ENCODE measurements around the gene BMP6. TPM values are rescaled to one million over a fixed set of nuclear protein-coding genes. Genes with fewer than 3 reads are reported as not detected.

The BMP6 gene
- total RNA-seq, 1 donor from 2014 or later: 1.3 TPM

GRCh38 chr6:7851780-7852179, 125.9 kb downstream of the BMP6 start:
- no peak for DNase-seq (ENCODE audit: low read depth)
- TF ChIP-seq CTCF (conservative IDR thresholded peaks at IDR 0.05; ENCODE audit: low read depth, low read length): no peak
- H3K4me3 ChIP-seq (ENCODE audit: low read depth, low read length): no peak overlapping the region

- no peak overlapping the region for H3K4me3 ChIP-seq (ENCODE audit: low read depth, low read length)
- no peak for DNase-seq (ENCODE audit: low read depth)
- no peak for TF ChIP-seq CTCF (conservative IDR thresholded peaks at IDR 0.05; ENCODE audit: low read depth, low read length)
Observed at GRCh38 chr6:7859591-7859990, 133.7 kb downstream of the BMP6 start.

GRCh38 chr6:7865781-7866180, 139.9 kb downstream of the BMP6 start:
- H3K4me3 ChIP-seq (ENCODE audit: low read depth, low read length): no peak overlapping the region
- TF ChIP-seq CTCF (conservative IDR thresholded peaks at IDR 0.05; ENCODE audit: low read depth, low read length): no peak
- no peak for DNase-seq (ENCODE audit: low read depth)

DNA sequence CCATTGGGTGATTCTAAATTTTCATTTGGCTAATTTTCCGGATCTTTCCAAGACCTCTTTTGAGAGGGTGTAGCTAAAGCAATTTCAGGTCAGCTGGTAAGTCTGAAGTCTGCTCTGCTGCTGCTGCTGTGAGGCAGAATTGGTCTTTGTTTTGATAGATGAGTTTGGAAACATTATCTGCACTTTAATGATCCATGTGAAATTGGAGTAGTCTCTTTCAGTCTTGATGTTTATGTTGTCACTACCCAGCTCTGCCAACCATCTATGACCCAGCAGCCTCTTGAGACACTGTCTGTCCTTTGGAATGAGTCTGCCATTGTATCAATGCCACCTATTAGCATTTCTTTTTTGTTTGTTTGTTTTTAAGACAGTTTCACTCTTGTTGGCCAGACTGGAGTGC, 140.6 kb downstream of the BMP6 start:
- no peak overlapping the region for H3K4me3 ChIP-seq (ENCODE audit: low read depth, low read length)
- no peak for TF ChIP-seq CTCF (conservative IDR thresholded peaks at IDR 0.05; ENCODE audit: low read depth, low read length)
- DNase-seq (ENCODE audit: low read depth): no peak

GRCh38 chr6:7868926-7869325, 143.0 kb downstream of the BMP6 start:
- H3K4me3 ChIP-seq (ENCODE audit: low read depth, low read length): no peak overlapping the region
- no peak for DNase-seq (ENCODE audit: low read depth)
- TF ChIP-seq CTCF (conservative IDR thresholded peaks at IDR 0.05; ENCODE audit: low read depth, low read length): no peak

- no peak for TF ChIP-seq CTCF (conservative IDR thresholded peaks at IDR 0.05; ENCODE audit: low read depth, low read length)
- no peak overlapping the region for H3K4me3 ChIP-seq (ENCODE audit: low read depth, low read length)
- no peak for DNase-seq (ENCODE audit: low read depth)
Observed at GRCh38 chr6:7878401-7878964, 152.6 kb downstream of the BMP6 start.

- TF ChIP-seq CTCF (conservative IDR thresholded peaks at IDR 0.05; ENCODE audit: low read depth, low read length): no peak
- H3K4me3 ChIP-seq (ENCODE audit: low read depth, low read length): no peak overlapping the region
- no peak for DNase-seq (ENCODE audit: low read depth)
Observed at GRCh38 chr6:7879043-7879442, 153.1 kb downstream of the BMP6 start.

Measured in epithelial cell of proximal tubule (primary cell).